Stomach smooth muscle (tissue), 2 donors: ENCODE results near the gene FBN2.
"Not testable (repeated sequence)": the region's sequence is repeated elsewhere in the genome, so short reads cannot be mapped to it uniquely, and the experiment has no call there.

Experiments
- H3K27ac ChIP-seq: one replicate; pipeline ENCODE4 v1.7.0; 2013; ENCODE audit warnings: mild to moderate bottlenecking, low read length, inconsistent platforms
- H3K27me3 ChIP-seq, 2 donors: one replicate each; pipeline ENCODE4 v1.7.0; 2013; ENCODE audit warnings: low read length in 2 of 2; ENCODE audit not compliant: insufficient read depth in 2 of 2, control insufficient read depth in 1 of 2
- H3K36me3 ChIP-seq, 2 donors: one replicate each; pipeline ENCODE4 v1.7.0; 2013; ENCODE audit warnings: low read length in 2 of 2; ENCODE audit not compliant: control insufficient read depth in 2 of 2, insufficient read depth in 2 of 2
- H3K4me1 ChIP-seq: one replicate; pipeline ENCODE4 v1.7.0; 2013; ENCODE audit warnings: low read length; ENCODE audit not compliant: control insufficient read depth, insufficient read depth
- H3K4me3 ChIP-seq, 2 donors: one replicate each; pipeline ENCODE4 v1.7.0; 2013; ENCODE audit warnings: low read length in 2 of 2
- H3K9ac ChIP-seq, 2 donors: one replicate each; pipeline ENCODE4 v1.7.0; 2013; ENCODE audit warnings: low read length in 2 of 2, mild to moderate bottlenecking in 1 of 2
- H3K9me3 ChIP-seq, 2 donors: one replicate each; pipeline ENCODE4 v1.7.0; 2013; ENCODE audit warnings: low read length in 2 of 2; ENCODE audit not compliant: control insufficient read depth in 2 of 2
- donor health status: healthy.
- donor health status: Pancreatic carcinoma.

Gene FBN2

DNA sequence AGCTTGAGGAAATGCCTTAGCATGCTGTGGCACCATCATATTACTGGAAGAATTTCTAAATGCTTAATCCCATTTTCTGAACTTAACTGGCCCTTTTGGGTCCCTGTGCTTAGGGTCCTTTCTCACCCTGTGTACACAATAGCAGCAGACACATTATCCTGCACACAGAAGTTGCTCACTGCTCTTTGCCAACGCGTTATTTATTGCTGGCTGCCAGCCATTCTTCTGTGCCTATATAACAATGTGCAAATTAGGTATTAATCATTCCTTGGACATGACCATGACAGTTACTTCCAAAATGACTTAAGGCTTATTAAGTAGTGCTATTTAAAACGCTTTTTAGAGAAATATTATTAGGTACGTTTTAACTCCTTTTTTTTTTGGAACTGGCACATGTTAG, 134.7 kb downstream of the FBN2 start:
- no peak overlapping the region for H3K9ac ChIP-seq
- H3K27me3 ChIP-seq: no peaks in the 10 kb centered on the region
- no peaks in the 10 kb centered on the region for H3K9me3 ChIP-seq
- H3K27ac ChIP-seq: no peak overlapping the region
- no peaks in the 10 kb centered on the region for H3K4me1 ChIP-seq
- H3K4me3 ChIP-seq: no peak overlapping the region
- H3K36me3 ChIP-seq: no peaks in the 10 kb centered on the region

DNA sequence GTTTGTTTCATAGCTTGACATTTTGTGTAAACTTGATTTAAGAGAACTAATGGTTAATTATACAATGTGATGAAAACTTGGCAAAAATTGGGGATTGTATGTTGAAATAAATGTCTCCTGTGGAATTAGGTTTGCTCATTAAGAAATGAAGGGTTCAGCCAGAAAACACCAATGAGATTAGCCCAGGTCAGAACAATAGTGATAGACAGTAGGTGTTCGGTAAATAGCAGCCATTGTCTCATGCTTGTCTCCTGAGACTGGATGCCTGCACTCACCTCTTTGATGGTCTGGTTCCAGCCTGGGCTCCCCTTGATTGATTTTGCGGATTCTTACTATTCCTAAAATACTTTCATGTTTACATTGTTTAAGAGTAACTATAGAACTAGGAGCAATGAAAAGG, 135.5 kb downstream of the FBN2 start:
- H3K36me3 ChIP-seq: no peaks in the 10 kb centered on the region
- H3K4me1 ChIP-seq: no peaks in the 10 kb centered on the region
- no peak overlapping the region for H3K27ac ChIP-seq
- H3K9ac ChIP-seq: no peak overlapping the region
- H3K9me3 ChIP-seq: no peaks in the 10 kb centered on the region
- no peak overlapping the region for H3K4me3 ChIP-seq
- H3K27me3 ChIP-seq: no peaks in the 10 kb centered on the region

DNA sequence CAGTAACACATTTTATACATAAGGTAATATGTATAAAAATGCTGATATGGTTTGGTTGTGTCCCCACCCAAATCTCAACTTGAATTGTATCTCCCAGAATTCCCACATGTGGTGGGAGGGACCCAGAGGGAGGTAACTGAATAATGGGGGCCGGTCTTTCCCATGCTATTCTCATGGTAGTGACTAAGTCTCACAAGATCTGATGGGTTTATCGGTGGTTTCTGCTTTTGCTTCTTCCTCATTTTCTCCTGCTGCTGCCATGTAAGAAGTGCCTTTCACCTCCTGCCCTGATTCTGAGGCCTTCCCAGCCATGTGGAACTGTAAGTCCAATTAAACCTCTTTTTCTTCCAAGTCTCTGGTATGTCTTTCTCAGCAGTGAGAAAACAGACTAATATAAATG, 137.3 kb downstream of the FBN2 start:
- H3K4me3 ChIP-seq, H3K4me1 ChIP-seq, H3K36me3 ChIP-seq, H3K27ac ChIP-seq, H3K9ac ChIP-seq, H3K9me3 ChIP-seq, H3K27me3 ChIP-seq: not testable (repeated sequence)

DNA sequence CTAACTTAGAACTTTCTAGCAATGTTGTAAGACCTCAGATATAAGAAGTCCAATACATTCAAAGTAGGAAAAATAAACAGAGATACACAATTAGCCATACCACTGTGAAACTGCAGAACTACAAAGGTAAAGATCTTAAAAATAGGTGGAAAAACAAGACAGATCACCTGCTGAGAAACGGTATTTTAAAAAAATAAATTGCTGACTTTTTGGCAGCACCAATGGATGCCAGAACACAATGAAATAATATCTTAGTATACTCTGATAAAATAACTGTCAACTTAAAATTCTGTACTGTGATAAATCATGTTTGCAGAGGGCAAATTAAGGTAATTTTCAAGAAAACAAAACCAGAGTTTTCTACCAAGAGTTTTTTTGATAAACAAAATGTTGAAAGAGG, 138.9 kb downstream of the FBN2 start:
- no peaks in the 10 kb centered on the region for H3K27me3 ChIP-seq
- no peaks in the 10 kb centered on the region for H3K36me3 ChIP-seq
- no peaks in the 10 kb centered on the region for H3K9me3 ChIP-seq
- H3K4me1 ChIP-seq: no peaks in the 10 kb centered on the region
- no peak overlapping the region for H3K27ac ChIP-seq
- no peak overlapping the region for H3K4me3 ChIP-seq
- H3K9ac ChIP-seq: no peak overlapping the region

DNA sequence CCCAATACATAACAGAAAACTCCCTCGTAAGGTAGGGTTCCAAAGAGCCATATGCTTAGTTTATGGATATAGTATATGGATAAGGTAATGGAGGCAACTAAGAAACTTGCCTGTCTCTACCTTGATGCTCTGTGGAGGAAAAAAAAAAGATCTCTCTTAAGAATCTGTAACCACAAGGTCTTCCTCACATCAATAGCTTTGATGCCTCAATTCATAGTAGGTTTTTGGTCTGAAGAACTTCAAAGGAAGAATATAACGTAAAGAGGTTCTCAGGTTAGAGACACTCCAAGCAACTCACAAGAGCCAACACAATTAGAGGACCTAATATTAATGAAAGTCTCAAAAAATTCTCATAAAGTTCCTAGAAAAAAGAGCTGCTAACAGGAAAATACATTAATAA, 140.2 kb downstream of the FBN2 start:
- Histone ChIP-seq H3K9me3 (no peaks in the 10 kb centered on the region), H3K4me3 (no peak overlapping the region), H3K9ac (no peak overlapping the region), H3K27ac (no peak overlapping the region), H3K36me3 (no peaks in the 10 kb centered on the region), H3K27me3 (no peaks in the 10 kb centered on the region), H3K4me1 (no peaks in the 10 kb centered on the region)

DNA sequence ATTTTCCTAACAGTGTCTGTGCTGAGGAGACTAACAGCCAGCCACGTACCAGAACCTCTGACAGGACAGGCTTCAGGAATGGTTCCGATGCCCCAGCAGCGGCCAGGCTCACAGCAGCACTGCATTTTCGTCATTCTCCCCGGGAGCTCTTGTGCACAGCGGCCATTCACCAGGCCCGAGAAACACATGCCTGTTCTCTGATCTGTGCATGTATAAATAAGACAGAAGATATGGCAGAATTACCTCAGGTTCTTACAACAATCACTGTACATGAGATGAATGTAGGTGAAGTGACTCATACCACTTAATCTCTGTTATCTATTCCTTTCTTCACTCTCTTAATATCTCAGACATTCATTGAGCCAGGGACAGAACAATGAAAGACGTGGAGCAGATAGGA, 143.0 kb downstream of the FBN2 start:
- H3K36me3 ChIP-seq: no peaks in the 10 kb centered on the region
- H3K9ac ChIP-seq: no peak overlapping the region
- H3K4me3 ChIP-seq: no peak overlapping the region
- no peaks in the 10 kb centered on the region for H3K27me3 ChIP-seq
- H3K27ac ChIP-seq: no peak overlapping the region
- no peaks in the 10 kb centered on the region for H3K4me1 ChIP-seq
- no peaks in the 10 kb centered on the region for H3K9me3 ChIP-seq

DNA sequence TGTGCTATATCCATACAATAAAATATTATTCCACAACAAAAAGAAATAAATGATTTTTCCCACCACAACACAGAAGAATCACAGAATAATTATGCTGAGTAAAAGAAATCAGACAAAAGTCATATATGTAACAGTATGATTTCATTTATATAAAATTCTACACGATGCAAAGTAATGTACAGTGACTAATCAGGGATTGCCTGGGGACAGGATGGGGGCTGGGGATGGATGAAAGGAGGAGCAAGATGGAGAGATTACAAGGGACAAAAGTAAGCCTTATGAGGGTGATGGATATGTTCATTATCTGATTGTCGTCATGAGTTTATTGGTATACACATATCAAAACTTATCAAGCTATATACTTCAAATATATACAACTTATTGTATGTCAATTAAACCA, 154.0 kb downstream of the FBN2 start:
- H3K27ac ChIP-seq: no peak overlapping the region
- no peaks in the 10 kb centered on the region for H3K36me3 ChIP-seq
- no peak overlapping the region for H3K4me3 ChIP-seq
- no peaks in the 10 kb centered on the region for H3K4me1 ChIP-seq
- H3K9me3 ChIP-seq: no peaks in the 10 kb centered on the region
- H3K9ac ChIP-seq: no peak overlapping the region
- H3K27me3 ChIP-seq: no peaks in the 10 kb centered on the region

DNA sequence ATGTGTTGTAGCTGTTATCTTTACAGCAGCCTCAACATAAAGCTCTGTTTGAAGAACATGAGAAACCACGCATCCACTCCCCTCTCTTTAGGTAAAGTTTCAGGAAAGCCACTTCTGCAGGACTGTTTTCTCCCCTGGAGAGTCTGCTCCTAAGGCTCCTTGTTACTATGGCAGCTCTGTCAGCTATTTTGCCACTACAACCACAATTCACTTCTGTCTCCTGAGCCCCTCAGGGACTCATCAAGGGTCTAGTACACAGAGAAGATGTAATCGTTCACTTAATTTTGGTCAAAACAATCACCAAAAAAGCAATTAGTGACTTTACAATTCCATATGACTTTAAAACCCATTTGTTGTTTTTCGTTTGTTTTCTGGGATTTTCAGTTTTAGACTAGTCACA, 157.7 kb downstream of the FBN2 start:
- H3K27me3 ChIP-seq: no peaks in the 10 kb centered on the region
- no peaks in the 10 kb centered on the region for H3K36me3 ChIP-seq
- H3K4me1 ChIP-seq: no peaks in the 10 kb centered on the region
- H3K9me3 ChIP-seq: no peaks in the 10 kb centered on the region
- no peak overlapping the region for H3K27ac ChIP-seq
- H3K9ac ChIP-seq: no peak overlapping the region
- no peak overlapping the region for H3K4me3 ChIP-seq

DNA sequence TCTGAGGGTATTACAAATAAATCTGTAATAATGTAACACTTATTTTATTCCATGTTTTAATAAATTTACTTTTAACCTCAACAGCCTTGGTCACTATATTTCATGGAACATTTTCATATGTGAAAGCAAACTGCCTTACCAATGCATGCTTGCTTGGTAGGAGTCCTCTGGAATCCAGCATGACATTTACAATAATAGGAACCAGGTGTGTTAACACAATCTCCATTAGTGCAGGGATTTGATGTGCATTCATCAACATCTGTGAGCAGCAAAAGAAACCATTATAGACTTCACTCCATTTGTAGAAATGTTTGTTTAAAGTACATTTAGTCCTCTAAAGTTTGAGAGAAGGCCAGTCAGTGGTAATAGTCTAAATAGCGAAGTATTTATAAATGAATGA, 159.4 kb downstream of the FBN2 start:
- Histone ChIP-seq H3K27me3 (no peaks in the 10 kb centered on the region), H3K4me3 (no peak overlapping the region), H3K27ac (no peak overlapping the region), H3K36me3 (no peaks in the 10 kb centered on the region), H3K9me3 (no peaks in the 10 kb centered on the region), H3K4me1 (no peaks in the 10 kb centered on the region), H3K9ac (no peak overlapping the region)

DNA sequence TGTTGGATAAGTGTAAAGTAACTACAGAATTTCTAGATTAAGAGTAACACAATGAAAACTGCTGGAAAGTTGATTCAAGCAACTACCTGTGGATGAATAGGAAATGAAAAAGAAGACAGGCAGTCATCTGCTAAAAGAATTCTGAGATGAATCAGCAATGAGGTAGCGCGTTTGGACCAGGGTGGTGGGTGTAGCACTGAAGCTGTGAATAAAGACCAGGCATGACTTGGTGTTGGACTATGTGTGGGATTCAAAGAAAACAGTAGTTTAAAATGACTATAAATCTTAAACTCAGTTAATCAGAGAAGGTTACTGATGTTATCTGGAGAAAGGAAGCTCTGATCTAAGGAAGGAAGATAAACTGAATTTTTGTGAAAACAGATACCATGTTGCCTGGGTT, 159.8 kb downstream of the FBN2 start:
- Histone ChIP-seq H3K36me3 (no peaks in the 10 kb centered on the region), H3K27me3 (no peaks in the 10 kb centered on the region), H3K27ac (no peak overlapping the region), H3K9me3 (no peaks in the 10 kb centered on the region), H3K4me3 (no peak overlapping the region), H3K4me1 (no peaks in the 10 kb centered on the region), H3K9ac (no peak overlapping the region)

DNA sequence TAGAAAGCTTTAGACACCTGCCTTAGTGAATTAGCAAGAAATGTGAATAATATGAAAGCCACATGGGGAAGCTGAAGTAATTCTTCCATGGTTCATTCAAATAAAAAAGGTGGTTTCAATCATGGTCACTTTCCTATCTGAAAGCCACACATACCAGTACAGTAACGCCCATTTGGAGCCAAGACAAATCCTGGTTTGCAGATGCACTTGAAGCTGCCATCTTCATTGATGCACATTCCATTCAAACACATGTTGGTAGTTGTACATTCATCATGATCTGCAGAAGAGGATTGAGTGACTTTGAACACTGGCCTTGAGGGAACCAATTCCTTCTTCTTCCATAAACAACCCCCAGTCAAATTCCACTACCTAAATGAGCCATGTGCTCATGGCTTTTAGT, 161.5 kb downstream of the FBN2 start:
- H3K9ac ChIP-seq: no peak overlapping the region
- H3K36me3 ChIP-seq: no peaks in the 10 kb centered on the region
- no peaks in the 10 kb centered on the region for H3K27me3 ChIP-seq
- H3K9me3 ChIP-seq: no peaks in the 10 kb centered on the region
- H3K4me3 ChIP-seq: no peak overlapping the region
- no peak overlapping the region for H3K27ac ChIP-seq
- no peaks in the 10 kb centered on the region for H3K4me1 ChIP-seq

DNA sequence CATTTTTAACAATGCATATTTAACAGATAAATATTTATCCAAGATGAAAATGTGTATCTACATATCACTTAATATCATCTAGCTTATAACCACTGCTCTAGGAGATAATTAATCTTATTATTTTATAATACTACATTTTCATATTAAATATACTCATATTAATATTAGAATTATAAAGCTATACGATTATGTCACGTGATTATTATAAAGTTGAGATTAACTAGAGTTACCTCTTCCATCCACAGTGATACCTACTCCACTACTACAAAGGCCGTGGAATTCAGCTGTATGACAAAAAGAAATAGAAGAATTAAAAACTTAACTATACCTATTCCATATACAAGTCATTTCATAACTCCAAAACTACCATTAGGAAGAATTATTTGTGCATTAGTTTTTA, 171.9 kb downstream of the FBN2 start:
- Histone ChIP-seq H3K27ac (no peak overlapping the region), H3K9me3 (no peaks in the 10 kb centered on the region), H3K4me3 (no peak overlapping the region), H3K4me1 (no peaks in the 10 kb centered on the region), H3K36me3 (no peaks in the 10 kb centered on the region), H3K27me3 (no peaks in the 10 kb centered on the region), H3K9ac (no peak overlapping the region)
